ENCODE results near the gene BTNL9. TPM values are rescaled to one million over a fixed set of nuclear protein-coding genes. Genes with fewer than 3 reads are reported as not detected.

The BTNL9 gene
- total and polyA plus RNA-seq, 9 of the 15 experiments (the other 6 are each of a cell fraction or from before 2014, with no cell fraction given) = 3.7 to 86.7 (median 29.4) TPM

DNA sequence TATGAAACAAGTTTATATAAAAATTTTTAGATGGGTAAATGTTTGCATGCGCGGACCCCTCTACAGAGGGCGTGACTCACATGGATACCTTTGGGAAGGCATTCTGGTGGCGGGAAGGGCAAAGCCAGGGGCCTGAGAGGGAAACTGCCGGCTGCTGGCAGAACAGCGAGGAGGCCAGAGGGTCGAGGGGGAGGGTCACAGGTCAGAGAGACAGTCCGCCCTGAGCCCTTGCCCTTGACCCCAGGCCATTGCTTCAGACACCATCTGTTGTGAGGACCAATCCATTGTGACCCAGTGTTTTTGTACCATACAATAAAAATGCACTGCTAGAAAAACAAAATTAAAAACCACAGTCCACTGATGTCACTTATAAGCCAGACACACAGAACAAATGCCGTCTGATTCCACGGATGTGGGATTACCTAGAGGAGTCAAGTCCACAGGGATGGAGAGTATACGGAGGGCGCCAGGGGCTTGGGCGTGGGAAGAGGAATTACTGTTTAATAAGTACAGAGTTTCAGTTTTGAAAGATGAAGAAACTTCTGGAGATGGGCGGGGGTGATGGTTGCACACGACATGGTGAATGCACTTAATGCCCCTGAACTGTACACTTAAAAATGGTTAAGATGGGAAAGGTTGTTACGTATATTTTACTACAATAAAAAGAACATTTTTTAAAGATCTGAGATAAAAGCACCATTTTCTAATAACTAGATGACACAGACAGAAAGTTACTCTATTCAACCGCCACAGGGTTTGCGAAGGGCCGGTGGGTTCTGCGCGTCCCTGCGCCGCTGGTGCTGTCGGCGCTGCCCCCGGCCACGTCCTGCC is 12.0 kb downstream of the BTNL9 start (continued):
- TF ChIP-seq, protein P1, sequence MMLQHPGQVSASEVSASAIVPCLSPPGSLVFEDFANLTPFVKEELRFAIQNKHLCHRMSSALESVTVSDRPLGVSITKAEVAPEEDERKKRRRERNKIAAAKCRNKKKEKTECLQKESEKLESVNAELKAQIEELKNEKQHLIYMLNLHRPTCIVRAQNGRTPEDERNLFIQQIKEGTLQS (IDR thresholded peaks at IDR 0.05) = no peak
- TF ChIP-seq, protein P1 (CRISPR knock-in tag; conservative IDR thresholded peaks at IDR 0.05) = no peak
- TF ChIP-seq, protein P2, sequence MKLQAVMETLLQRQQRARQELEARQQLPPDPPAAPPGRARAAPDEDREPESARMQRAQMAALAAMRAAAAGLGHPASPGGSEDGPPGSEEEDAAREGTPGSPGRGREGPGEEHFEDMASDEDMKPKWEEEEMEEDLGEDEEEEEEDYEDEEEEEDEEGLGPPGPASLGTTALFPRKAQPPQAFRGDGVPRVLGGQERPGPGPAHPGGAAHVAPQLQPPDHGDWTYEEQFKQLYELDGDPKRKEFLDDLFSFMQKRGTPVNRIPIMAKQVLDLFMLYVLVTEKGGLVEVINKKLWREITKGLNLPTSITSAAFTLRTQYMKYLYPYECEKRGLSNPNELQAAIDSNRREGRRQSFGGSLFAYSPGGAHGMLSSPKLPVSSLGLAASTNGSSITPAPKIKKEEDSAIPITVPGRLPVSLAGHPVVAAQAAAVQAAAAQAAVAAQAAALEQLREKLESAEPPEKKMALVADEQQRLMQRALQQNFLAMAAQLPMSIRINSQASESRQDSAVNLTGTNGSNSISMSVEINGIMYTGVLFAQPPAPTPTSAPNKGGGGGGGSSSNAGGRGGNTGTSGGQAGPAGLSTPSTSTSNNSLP (IDR thresholded peaks at IDR 0.05; ENCODE audit: borderline replicate concordance, low read depth, low read length) = no peak
- TF ChIP-seq, protein P3, sequence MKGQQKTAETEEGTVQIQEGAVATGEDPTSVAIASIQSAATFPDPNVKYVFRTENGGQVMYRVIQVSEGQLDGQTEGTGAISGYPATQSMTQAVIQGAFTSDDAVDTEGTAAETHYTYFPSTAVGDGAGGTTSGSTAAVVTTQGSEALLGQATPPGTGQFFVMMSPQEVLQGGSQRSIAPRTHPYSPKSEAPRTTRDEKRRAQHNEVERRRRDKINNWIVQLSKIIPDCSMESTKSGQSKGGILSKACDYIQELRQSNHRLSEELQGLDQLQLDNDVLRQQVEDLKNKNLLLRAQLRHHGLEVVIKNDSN (CRISPR knock-in tag; IDR thresholded peaks at IDR 0.05) = no peak
- TF ChIP-seq, protein P4, sequence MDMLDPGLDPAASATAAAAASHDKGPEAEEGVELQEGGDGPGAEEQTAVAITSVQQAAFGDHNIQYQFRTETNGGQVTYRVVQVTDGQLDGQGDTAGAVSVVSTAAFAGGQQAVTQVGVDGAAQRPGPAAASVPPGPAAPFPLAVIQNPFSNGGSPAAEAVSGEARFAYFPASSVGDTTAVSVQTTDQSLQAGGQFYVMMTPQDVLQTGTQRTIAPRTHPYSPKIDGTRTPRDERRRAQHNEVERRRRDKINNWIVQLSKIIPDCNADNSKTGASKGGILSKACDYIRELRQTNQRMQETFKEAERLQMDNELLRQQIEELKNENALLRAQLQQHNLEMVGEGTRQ (CRISPR knock-in tag; IDR thresholded peaks at IDR 0.05) = no peak
- TF ChIP-seq KDM2B (CRISPR knock-in tag; IDR thresholded peaks at IDR 0.05) (no peak), MXI1 (IDR thresholded peaks at IDR 0.05; ENCODE audit: low read depth, low read length) (no peak), KAT7 (CRISPR knock-in tag; IDR thresholded peaks at IDR 0.05; ENCODE audit: borderline replicate concordance) (0 out of 2 replicates have a peak, but pooled peaks have one; percentile 13), POLR2H (tag; IDR thresholded peaks at IDR 0.05; ENCODE audit: low read depth) (no peak), SP1 (CRISPR knock-in tag; IDR thresholded peaks at IDR 0.05) (0 out of 2 replicates have a peak, but pooled peaks have one; percentile 10), ZEB2 (IDR thresholded peaks at IDR 0.05) (no peak)
- TF ChIP-seq, protein P5, sequence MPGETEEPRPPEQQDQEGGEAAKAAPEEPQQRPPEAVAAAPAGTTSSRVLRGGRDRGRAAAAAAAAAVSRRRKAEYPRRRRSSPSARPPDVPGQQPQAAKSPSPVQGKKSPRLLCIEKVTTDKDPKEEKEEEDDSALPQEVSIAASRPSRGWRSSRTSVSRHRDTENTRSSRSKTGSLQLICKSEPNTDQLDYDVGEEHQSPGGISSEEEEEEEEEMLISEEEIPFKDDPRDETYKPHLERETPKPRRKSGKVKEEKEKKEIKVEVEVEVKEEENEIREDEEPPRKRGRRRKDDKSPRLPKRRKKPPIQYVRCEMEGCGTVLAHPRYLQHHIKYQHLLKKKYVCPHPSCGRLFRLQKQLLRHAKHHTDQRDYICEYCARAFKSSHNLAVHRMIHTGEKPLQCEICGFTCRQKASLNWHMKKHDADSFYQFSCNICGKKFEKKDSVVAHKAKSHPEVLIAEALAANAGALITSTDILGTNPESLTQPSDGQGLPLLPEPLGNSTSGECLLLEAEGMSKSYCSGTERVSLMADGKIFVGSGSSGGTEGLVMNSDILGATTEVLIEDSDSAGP (CRISPR knock-in tag; IDR thresholded peaks at IDR 0.05) = 0 out of 2 replicates have a peak, but pooled peaks have one; percentile 45
- TF ChIP-seq, protein P6, sequence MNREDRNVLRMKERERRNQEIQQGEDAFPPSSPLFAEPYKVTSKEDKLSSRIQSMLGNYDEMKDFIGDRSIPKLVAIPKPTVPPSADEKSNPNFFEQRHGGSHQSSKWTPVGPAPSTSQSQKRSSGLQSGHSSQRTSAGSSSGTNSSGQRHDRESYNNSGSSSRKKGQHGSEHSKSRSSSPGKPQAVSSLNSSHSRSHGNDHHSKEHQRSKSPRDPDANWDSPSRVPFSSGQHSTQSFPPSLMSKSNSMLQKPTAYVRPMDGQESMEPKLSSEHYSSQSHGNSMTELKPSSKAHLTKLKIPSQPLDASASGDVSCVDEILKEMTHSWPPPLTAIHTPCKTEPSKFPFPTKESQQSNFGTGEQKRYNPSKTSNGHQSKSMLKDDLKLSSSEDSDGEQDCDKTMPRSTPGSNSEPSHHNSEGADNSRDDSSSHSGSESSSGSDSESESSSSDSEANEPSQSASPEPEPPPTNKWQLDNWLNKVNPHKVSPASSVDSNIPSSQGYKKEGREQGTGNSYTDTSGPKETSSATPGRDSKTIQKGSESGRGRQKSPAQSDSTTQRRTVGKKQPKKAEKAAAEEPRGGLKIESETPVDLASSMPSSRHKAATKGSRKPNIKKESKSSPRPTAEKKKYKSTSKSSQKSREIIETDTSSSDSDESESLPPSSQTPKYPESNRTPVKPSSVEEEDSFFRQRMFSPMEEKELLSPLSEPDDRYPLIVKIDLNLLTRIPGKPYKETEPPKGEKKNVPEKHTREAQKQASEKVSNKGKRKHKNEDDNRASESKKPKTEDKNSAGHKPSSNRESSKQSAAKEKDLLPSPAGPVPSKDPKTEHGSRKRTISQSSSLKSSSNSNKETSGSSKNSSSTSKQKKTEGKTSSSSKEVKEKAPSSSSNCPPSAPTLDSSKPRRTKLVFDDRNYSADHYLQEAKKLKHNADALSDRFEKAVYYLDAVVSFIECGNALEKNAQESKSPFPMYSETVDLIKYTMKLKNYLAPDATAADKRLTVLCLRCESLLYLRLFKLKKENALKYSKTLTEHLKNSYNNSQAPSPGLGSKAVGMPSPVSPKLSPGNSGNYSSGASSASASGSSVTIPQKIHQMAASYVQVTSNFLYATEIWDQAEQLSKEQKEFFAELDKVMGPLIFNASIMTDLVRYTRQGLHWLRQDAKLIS (CRISPR knock-in tag; IDR thresholded peaks at IDR 0.05) = no peak; the same call in 1 of the 2 replicates
- TF ChIP-seq, protein P7, sequence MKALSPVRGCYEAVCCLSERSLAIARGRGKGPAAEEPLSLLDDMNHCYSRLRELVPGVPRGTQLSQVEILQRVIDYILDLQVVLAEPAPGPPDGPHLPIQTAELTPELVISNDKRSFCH (CRISPR knock-in tag; IDR thresholded peaks at IDR 0.05) = no peak
- TF ChIP-seq, protein P7 (tag; IDR thresholded peaks at IDR 0.05) = 0 out of 2 replicates have a peak, but pooled peaks have one; percentile 51
